ENCODE results near the gene E2F1.

Gene E2F1

GRCh38 chr20:33660035-33660684, 26.0 kb downstream of the E2F1 start:
- TF ChIP-seq, protein P1, sequence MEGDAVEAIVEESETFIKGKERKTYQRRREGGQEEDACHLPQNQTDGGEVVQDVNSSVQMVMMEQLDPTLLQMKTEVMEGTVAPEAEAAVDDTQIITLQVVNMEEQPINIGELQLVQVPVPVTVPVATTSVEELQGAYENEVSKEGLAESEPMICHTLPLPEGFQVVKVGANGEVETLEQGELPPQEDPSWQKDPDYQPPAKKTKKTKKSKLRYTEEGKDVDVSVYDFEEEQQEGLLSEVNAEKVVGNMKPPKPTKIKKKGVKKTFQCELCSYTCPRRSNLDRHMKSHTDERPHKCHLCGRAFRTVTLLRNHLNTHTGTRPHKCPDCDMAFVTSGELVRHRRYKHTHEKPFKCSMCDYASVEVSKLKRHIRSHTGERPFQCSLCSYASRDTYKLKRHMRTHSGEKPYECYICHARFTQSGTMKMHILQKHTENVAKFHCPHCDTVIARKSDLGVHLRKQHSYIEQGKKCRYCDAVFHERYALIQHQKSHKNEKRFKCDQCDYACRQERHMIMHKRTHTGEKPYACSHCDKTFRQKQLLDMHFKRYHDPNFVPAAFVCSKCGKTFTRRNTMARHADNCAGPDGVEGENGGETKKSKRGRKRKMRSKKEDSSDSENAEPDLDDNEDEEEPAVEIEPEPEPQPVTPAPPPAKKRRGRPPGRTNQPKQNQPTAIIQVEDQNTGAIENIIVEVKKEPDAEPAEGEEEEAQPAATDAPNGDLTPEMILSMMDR (conservative IDR thresholded peaks at IDR 0.05): no peak
- no peak overlapping the region for H3K27ac ChIP-seq

GRCh38 chr20:33659341-33660034, 26.7 kb downstream of the E2F1 start:
- H3K27ac ChIP-seq: no peak overlapping the region
- TF ChIP-seq, protein P1 (conservative IDR thresholded peaks at IDR 0.05): no peak

DNA sequence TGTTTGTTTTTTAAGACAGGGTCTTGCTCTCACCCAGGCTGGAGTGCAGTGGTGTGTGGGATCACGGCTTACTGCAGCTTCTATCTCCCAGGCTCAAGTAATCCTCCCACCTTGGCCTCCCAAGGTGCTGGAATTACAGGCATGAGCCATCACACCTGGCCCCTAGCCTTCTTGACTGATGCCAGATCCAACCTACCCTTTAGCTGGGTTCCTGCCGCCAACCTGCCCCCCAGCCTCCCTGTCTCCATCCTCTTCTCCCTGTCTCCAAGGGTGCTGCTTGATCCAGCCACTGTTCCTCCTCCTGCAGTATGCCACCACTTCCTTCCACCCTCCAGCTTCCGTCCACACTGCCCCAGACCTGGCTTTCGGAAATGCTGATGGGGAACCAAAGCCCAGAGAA, 27.3 kb downstream of the E2F1 start:
- TF ChIP-seq, protein P1 (conservative IDR thresholded peaks at IDR 0.05): no peak
- H3K27ac ChIP-seq: no peak overlapping the region

DNA sequence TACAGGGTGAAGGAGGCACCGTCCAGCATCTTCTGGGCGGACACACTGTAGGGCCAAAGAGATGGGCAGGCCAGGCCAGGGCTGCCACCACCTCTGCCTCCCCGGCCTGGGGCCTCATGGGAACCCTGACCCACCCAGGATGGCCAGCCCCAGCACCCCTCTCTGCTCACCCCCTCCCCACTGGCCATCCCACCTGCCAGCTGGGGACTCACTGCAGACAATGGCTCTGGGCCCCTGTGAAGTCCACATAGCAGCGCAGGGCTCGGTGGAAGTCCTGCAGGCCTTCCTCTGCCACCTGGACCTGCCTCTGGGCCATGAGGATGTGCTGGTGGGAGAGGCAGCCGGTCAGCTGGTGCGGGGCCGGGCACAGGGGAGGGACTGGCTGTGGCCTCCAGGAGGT, 27.7 kb downstream of the E2F1 start:
- TF ChIP-seq, protein P1 (conservative IDR thresholded peaks at IDR 0.05): no peak
- H3K27ac ChIP-seq: no peak overlapping the region

DNA sequence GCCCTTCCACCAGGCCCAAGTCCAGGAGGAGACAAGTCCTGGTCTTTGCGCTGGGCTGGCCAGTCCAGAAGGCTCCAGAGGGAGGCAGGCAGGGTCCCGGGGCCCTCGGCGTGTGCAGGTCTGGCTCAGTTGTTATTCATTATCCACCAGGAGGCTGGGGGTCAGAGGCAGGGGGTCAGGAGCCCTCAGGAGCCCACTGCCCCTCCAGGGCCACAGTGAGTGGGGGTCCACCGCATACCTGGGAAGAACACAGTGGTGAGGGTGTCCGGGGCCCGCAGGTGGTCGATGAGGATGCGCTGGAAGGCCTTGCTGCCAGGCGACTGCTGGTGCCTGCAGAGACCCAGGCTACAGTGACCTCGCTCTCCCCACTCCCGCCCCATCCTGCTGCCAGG, 28.5 kb downstream of the E2F1 start:
- H3K27ac ChIP-seq: 0 out of 2 replicates have a peak overlapping the region, but pooled peaks have one; percentile 3
- TF ChIP-seq, protein P1 (conservative IDR thresholded peaks at IDR 0.05): no peak

DNA sequence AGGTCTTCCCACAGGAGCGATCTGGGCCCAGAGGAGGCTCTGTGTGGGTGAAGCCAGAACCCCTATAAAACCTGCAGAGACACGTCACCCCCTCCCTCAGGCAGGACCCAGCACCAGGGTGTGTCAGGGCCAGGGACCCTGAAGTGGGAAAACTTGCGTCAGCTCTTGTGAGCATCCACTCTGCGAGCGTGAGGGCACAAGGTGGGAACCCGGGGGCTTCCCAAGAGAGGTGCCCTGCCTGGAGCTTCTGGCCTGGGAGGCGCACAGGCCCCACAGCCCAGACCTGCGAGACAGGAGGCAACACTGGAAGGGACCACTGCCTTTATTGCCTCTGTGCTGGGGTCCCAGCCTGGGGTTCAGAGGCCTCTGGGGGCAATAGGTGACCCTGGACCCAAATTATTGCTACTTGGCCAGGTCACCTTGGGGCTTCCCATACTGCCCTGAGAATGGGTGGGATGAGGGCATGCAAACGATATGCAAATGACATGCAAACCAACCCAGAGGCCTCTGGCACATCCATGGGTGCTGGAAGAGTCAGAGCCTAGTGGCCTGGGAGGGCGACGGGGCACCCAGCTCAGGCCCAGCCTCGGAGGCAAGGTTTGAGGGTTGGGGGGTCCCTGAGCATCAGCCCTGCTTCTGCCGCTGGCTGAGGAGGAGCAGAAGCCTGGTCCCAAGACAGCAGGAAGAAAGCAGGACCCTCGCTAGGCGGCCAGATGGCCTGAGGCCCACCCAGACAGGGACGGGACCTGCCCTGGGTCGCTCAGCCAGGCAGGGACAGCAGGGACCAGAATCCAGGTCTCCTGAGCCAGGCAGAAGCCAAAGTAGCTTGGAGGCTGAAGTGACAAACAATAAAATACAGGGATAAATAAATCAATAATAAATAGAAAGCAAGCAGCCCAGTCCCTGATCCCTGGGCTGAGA, 29.1 kb downstream of the E2F1 start:
- TF ChIP-seq, protein P1 (conservative IDR thresholded peaks at IDR 0.05): no peak
- peak overlapping the region; percentile 99 for H3K27ac ChIP-seq

Measured in VCaP (cell line).